ENCODE data around the gene SLC25A28.

SLC25A28 gene

DNA sequence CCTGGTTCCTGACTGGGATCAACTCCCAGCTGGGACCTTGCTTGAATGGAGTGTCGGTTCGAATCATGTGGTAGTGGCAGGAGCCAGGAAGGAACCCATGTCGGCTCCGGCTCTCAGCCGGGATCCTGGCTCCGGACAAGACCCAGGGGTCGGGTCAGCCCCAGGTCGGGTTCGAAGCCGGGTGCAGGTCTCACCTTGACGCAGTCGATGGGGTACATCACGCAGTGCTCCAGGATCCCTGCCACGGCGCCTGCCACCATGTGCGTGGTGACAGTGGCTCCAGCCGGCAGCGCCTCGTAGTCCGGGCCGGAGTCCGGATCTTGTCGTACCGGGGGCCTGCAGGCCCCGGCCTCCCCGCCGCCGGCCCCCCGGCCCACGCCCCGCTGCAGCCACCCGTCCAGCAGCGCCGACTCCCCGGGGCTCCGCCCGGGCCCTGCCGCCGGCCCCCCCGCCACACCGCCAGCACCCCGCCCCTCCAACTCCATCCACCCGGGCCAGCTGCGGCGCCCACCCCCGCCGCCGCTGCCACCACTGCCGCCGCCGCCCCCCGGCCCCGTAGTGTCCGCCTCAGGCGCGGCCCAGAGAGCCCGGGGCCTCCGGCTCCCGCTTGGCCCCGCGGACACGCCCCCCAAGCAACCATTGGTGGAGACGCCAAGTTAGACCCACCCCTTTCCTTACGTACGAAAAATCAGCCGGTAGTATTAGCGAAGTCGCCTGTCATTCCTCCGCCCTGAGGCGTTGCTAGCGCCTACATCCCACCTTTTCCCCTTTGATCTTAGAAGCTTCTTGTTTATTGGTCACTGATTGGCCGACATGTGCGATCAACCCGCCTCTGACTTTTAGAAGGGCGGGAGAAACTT lies at the start of gene SLC25A28:
Gene SLC25A28 (minus strand): TSS at position 589 of the 860 bp plus-strand sequence. CDS start 104 bp downstream, at position 485.
- peak; percentile 92 for DNase-seq (ENCODE audit: low read depth)

DNA sequence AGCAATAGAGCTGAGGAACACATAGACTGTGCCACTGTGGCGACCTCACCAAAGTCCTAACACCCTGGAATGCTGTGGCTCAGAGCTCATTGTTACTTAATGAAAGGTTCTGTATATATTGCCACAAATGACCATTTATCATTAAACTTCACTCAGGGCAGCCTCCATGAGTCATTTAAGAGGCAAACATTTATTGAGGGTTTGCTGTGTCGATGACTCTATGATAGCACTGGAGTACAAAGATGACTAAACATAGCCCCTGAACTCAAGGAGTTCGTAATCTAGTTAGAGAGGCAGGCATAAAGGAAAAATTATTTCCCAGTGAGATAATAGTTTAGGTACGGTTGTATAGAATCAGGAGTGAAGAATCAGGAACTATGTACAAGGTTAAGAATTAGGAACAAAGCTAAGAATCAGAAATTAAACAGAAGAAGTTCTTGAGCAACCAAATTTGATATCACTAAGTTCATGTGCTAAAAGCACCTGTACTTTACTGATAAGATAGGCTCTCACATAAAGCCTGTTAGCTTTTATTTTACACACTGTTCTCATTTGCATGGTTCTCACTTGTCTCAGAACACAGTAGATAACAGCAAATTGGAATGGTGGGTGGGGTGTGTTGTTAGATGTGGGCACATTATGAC lies 47.0 kb upstream of the SLC25A28 start:
- no peak for DNase-seq (ENCODE audit: low read depth)

GRCh38 chr10:99665304-99665703 lies 45.1 kb upstream of the SLC25A28 start:
- no peak for DNase-seq (ENCODE audit: low read depth)

GRCh38 chr10:99661377-99661763 lies 41.1 kb upstream of the SLC25A28 start:
- DNase-seq (ENCODE audit: low read depth) = no peak

DNA sequence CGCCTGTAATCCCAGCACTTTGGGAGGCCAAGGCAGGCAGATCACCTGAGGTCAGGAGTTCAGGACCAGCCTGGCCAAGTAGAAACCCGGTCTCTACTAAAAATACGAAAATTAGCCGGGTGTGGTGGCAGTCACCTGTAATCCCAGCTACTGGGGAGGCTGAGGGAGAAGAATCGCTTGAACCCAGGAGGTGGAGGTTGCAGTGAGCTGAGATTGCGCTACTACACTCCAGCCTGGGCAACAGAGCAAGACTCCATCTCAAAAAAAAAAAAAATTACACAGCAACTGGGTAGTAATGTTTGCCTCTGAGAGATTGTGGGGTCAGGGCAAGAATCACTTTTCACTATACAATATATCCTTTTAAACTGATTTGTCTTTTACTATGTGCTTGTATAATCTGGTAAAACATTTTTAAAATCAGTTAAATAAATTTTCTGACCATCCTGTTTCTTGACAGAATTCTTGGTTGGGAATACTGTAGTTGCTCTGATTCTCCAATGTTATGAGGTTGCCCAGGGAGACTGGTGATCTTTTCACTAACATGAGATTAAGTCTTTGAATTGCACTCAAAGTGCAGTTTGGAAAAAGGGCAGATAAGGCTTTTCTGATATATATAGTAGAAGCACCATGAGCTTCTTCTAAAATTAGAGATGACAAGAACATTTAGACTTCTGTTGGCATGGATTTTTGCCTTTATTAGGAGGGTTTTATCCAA lies 40.6 kb upstream of the SLC25A28 start:
- DNase-seq (ENCODE audit: low read depth) = no peak

GRCh38 chr10:99659868-99660366 lies 39.7 kb upstream of the SLC25A28 start:
- DNase-seq (ENCODE audit: low read depth) = no peak

GRCh38 chr10:99659031-99659867 lies 39.0 kb upstream of the SLC25A28 start, which contains the start of gene ENTPD7:
ENTPD7 (plus strand) TSS chr10:99659509; CDS start chr10:99659957, 448 bp downstream.
- DNase-seq (ENCODE audit: low read depth) = peak; percentile 88

GRCh38 chr10:99658622-99659030 lies 38.4 kb upstream of the SLC25A28 start:
- peak; percentile 26 for DNase-seq (ENCODE audit: low read depth)

DNA sequence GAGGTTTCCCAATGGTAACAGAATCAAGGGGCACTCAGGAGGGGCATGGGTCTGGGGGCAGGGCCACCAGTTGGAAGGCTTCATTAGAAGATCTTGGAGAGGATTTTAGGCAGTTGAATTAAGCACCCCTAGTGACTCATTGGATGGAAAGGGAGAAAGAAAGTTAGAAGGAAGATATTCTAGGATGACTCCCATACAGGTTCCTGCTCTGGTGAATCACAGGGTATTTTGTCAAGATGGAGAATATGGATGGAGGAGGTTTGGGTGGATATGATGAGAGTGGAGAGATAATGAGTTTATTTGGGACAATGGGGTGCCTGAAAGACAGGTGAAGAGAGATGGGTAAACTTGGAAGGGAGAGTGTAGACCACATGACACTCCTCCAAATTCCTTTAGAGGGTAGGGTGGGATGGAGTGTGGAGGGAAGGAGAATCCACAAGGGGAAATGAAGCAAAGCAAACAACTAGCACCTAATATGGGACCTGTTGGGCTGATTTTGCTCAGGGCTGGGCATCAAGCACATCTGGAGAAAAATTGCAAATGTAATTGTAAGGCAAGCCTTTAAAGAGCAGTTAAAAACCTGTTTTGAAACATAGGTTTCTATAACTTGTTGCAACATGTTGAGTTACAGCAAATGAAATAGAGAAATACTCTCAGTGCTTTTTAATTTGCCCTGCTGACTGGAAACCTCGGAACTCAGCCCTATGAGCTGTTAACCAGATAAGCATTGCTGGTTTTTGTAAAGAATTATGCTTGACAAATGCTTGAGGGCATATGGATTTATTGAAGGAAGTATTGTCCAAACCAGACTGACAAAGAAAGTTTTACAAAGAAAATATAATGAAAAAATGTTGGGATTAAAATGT lies 36.2 kb upstream of the SLC25A28 start:
- no peak for DNase-seq (ENCODE audit: low read depth)

DNA sequence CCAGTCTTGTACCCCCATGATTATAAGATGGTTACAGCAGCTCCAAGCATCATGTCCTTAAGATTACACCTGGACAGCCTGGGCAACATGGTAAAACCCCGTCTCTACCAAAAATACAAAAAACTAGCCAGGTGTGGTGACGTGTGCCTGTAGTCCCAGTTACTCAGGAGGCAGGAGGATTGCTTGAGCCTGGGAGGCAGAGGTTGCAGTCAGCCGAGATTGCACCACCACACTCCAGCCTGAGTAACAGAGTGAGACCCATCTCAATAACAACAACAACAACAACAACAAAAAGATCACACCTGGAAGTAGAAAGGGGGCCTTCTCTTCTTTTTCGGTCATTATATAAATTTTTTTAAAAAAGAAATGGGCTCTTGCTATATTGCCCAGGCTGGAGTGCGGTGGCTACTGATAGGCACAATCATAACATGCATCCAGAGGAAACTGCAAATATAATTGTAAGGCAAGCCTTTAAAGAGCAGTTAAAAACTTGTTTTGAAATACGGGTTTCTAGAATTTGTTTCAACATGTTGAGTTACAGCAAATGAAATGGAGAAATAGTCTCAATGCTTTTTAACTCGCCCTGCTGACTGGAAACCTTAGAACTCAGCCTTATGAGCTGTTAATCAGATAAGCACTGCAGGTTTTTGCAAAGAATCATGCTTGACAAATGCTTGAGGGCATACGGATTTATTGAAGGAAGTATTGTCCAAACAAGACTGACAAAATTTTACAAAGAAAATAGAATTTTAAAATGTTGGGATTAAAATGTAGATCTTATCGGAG lies 34.3 kb upstream of the SLC25A28 start:
- no peak for DNase-seq (ENCODE audit: low read depth)

- DNase-seq (ENCODE audit: low read depth) = no peak
Measured at GRCh38 chr10:99652800-99653390, 32.7 kb upstream of the SLC25A28 start.

GRCh38 chr10:99648717-99649116 lies 28.5 kb upstream of the SLC25A28 start:
- no peak for DNase-seq (ENCODE audit: low read depth)

DNA sequence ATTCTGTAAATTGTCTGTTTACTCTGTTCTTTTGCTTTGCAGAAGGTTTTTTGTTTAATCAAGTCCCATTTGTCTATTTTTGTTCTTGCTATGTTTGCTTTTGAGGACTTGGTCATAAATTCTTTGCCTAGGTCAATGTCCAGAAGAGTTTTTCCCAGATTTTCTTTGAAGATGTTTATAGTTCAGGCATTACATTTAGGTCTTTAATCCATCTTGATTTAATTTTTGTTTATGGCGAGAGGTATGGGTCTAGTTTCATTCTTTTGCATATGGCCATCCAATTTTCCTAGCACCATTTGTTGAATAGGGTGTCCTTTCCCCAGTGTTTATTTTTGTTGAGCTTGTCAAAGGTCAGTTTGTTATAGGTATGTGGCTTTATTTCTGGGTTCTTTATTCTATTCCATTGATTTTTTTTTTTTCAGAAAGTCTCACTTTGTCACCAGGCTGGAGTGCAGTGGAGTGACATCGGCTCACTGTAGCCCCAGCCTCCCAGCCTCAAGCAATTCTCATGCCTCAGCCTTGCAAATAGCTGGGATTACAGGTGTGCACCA lies 27.4 kb upstream of the SLC25A28 start:
- DNase-seq (ENCODE audit: low read depth) = no peak

DNA sequence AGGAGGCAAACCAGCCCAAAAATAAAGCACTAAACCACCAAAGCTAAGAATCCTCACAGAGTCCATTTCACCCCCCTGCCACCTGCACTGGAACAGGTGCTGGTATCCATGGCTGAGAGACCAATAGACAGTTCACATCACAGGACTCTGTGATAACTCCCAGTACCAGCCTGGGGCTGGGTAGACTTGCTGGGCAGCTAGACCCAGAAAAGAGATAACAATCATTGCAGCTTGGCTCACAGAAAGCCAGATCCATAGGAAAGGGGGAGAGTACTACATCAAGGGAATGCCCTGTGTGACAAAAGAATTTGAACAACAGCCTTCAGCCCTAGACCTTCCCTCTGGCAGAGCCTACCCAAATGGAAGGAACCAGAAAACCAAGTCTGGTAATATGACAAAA lies 13.6 kb upstream of the SLC25A28 start:
- no peak for DNase-seq (ENCODE audit: low read depth)

DNA sequence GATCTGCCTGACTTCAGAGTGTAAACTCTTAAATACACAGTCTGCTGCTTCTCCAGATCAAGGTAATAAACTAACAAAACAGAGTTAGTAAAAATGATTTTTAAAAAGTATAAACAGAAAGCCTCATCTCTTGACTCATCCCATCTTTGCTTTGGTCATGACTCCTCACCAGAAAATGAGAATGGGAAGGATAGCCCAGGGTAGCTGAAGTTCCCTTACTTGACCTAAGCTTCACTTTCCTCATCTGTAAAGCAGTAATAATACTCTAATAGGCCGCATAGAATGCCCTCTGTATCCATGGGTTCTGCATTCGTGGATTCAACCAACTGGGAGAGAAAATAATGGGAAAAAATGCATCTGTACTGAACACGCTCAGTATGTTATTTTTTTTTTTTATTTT lies 11.3 kb upstream of the SLC25A28 start:
- DNase-seq (ENCODE audit: low read depth) = no peak

GRCh38 chr10:99630991-99631390 lies 10.8 kb upstream of the SLC25A28 start:
- DNase-seq (ENCODE audit: low read depth) = no peak

DNA sequence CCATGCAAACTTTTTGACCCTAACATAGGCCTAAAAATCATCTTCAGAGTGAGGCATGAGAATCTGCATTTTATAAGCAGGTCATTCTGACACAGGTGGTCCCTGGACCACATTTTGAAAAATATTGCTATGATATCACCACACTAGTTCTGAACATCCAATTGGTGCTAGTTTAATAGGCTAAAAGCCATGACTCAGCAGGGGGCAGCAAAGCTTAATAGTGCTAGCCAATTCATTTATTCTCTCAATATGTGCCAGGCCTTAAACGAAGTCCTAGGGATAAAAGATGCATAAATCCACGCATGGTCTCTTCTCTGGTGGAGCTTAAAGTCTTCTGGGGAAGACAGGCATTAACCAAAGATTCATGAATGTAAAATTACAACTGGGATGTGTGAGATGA lies 10.2 kb upstream of the SLC25A28 start:
- no peak for DNase-seq (ENCODE audit: low read depth)

DNA sequence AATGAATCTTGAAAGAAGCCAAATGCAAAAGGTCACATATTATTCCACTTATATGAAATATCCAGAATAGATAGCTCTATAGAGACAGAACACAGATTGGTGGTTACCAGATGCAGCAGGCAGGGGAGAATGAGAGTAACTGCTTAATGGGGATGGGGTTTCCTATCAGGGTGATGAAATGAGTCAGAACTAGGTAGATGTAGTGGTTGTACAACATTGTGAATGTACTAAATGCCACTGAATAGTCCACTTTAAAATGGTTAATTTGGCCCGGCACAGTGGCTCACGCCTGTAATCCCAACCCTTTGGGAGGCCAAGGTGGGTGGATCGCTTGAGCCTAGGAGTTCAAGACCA lies 9.4 kb upstream of the SLC25A28 start:
- DNase-seq (ENCODE audit: low read depth) = no peak

All from activated T-cell treated with anti-CD3 and anti-CD28 coated beads for 24 hours (primary cell).